Kidney (tissue), 14 donors: ENCODE data around the gene BMP7. TPM values are rescaled to one million over a fixed set of nuclear protein-coding genes. Genes with fewer than 3 reads are reported as not detected.

Experiments
- DNase-seq, 5 donors: peaks; one replicate each; pipeline ENCODE4 v3.0.0-alpha.2; 2013 to 2020
- FAIRE-seq: peaks from 2 replicates; lab custom pipeline; 2012; peaks lifted over from hg19 to GRCh38; lab: Jason Lieb, UNC
- H3K27ac ChIP-seq, 2 donors: one replicate each; pipeline ENCODE4 v1.7.0; 2013; ENCODE audit warnings: low read depth in 2 of 2, low read length in 2 of 2, inconsistent platforms in 1 of 2
- H3K27me3 ChIP-seq: one replicate; pipeline ENCODE4 v1.7.1; 2013; ENCODE audit warnings: low read length, inconsistent platforms; ENCODE audit not compliant: control insufficient read depth, insufficient read depth
- H3K36me3 ChIP-seq, 3 donors: one replicate each; pipeline versions ENCODE4 v1.7.0 to v1.7.1; 2013; ENCODE audit warnings: low read length in 3 of 3, control low read depth in 1 of 3, inconsistent platforms in 1 of 3; ENCODE audit not compliant: insufficient read depth in 3 of 3, control insufficient read depth in 2 of 3
- H3K4me1 ChIP-seq, 3 donors: one replicate each; pipeline versions ENCODE4 v1.7.0 to v1.7.1; 2013; ENCODE audit warnings: low read length in 3 of 3, inconsistent platforms in 1 of 3, low read depth in 1 of 3; ENCODE audit not compliant: control insufficient read depth in 2 of 3, insufficient read depth in 2 of 3
- H3K4me3 ChIP-seq, 3 donors: one replicate each; pipeline versions ENCODE4 v1.7.0 to v1.8.1; 2013; ENCODE audit warnings: low read length in 3 of 3, control low read depth in 1 of 3, inconsistent platforms in 1 of 3
- H3K9ac ChIP-seq, 3 donors: one replicate each; pipeline versions ENCODE4 v1.7.0 to v1.7.1; 2013; ENCODE audit warnings: low read length in 3 of 3, control low read depth in 1 of 3, inconsistent platforms in 1 of 3
- H3K9me3 ChIP-seq, 3 donors: one replicate each; pipeline versions ENCODE4 v1.7.0 to v1.7.1; 2013; ENCODE audit warnings: low read length in 3 of 3, control low read depth in 1 of 3, inconsistent platforms in 1 of 3; ENCODE audit not compliant: control insufficient read depth in 2 of 3, insufficient read depth in 1 of 3
- intact Hi-C: fragments of 100-400 bp; cut with DNase I; formaldehyde crosslinking; loops from one replicate; pipeline ENCODE4 v1.11.1; 2022
- polyA plus RNA-seq: library from polyadenylated mRNA; stranded (reverse); fragments of 350-450 nt; fragmentation: Illumina TruSeq; extraction: RNeasy Lipid Tissue Mini Kit (QIAGEN cat#74804); gene quantifications from one replicate; pipeline ENCODE4 v1.2.3, GENCODE V29; 2014; ENCODE audit warnings: low read depth, low replicate concordance; ENCODE audit not compliant: insufficient read depth
- total RNA-seq: library from RNA; stranded (reverse); fragmentation: NEBNext Ultra II Directional; extraction: Animal tissue kit (Norgen Biotek cat#: 25700); gene quantifications from one replicate; pipeline ENCODE4 v1.2.1, GENCODE V29; 2021
- TF ChIP-seq, protein P1 (sequence below): IDR thresholded peaks from 3 replicates; pipeline ENCODE4 v1.5.1; 2012; ENCODE audit warnings: mild to moderate bottlenecking, moderate library complexity, borderline replicate concordance; ENCODE audit not compliant: insufficient read depth; ENCODE audit errors: extremely low read depth
- donor health status: control.
- donor health status: control.
- donor health status: control.
- donor health status: control.
- donor health status: control.
- donor health status: DM: yes; HTN: yes; CAD: no.
- donor health status: Normal renal cell carcinoma (clear cell type).

Gene BMP7
- total and polyA plus RNA-seq, 2 donors from 2014 or later: 1.6 to 11.3 TPM

DNA sequence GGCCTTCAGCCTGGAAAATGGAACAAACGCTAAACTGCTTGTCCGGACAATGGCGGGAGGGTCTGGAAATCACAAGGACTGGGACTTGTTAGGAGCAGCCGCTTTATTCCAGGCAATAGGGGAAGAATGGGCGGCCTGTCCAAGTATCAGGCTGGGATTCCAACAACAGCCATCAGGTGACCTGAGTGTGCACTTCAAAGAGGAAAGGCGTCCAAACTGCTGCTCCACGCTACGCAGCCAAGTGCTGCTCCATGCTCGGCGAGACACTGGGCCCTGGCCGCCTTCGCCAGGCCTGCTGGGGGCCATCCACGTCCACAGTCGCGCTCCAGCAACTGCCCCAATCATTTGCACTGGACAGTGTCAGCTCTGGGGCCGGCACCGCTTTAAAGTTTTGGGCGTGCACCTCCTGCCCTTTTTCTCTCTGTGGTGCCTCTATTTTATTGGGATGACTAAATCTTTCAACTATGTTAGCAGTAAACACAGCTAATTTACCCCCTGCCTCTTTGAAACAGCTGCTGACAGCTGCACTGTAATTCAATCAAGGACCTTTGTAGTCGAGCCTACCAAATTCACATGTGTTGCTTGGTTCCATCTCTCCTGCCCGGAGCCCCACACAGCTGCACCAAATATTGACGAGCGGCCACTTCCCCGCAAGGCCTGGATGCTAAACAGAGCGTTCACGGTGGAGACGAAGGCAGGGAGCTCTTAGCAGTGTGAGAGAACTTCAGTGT is 98.3 kb downstream of the BMP7 start:
- no peaks in the 10 kb centered on the region for H3K36me3 ChIP-seq
- peak in 3 of 5 donors; percentile 66 to 92 (median 82) for DNase-seq
- intact Hi-C loops: no loop called here
- H3K27me3 ChIP-seq: no peaks in the 10 kb centered on the region
- no peak for FAIRE-seq
- no peak overlapping the region for H3K4me3 ChIP-seq
- peaks cover 0 to 4% (median 0%) of the 10 kb centered on the region in 3 donors for H3K9me3 ChIP-seq
- no peak overlapping the region for H3K27ac ChIP-seq
- H3K4me1 ChIP-seq: no peaks in the 10 kb centered on the region
- H3K9ac ChIP-seq: no peak overlapping the region
- TF ChIP-seq, protein P1, sequence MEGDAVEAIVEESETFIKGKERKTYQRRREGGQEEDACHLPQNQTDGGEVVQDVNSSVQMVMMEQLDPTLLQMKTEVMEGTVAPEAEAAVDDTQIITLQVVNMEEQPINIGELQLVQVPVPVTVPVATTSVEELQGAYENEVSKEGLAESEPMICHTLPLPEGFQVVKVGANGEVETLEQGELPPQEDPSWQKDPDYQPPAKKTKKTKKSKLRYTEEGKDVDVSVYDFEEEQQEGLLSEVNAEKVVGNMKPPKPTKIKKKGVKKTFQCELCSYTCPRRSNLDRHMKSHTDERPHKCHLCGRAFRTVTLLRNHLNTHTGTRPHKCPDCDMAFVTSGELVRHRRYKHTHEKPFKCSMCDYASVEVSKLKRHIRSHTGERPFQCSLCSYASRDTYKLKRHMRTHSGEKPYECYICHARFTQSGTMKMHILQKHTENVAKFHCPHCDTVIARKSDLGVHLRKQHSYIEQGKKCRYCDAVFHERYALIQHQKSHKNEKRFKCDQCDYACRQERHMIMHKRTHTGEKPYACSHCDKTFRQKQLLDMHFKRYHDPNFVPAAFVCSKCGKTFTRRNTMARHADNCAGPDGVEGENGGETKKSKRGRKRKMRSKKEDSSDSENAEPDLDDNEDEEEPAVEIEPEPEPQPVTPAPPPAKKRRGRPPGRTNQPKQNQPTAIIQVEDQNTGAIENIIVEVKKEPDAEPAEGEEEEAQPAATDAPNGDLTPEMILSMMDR: no peak

- no peak overlapping the region for H3K4me3 ChIP-seq
- H3K4me1 ChIP-seq: no peaks in the 10 kb centered on the region
- FAIRE-seq: no peak
- no peak for DNase-seq
- TF ChIP-seq, protein P1: no peak
- H3K9ac ChIP-seq: no peak overlapping the region
- H3K36me3 ChIP-seq: no peaks in the 10 kb centered on the region
- no peak overlapping the region for H3K27ac ChIP-seq
- no peaks in the 10 kb centered on the region for H3K27me3 ChIP-seq
- H3K9me3 ChIP-seq: peaks cover 0 to 4% (median 0%) of the 10 kb centered on the region in 3 donors
- intact Hi-C loops: no loop called here
These were observed 99.2 kb downstream of the BMP7 start for GRCh38 chr20:57167292-57167655.

GRCh38 chr20:57166568-57167291 is 99.7 kb downstream of the BMP7 start:
- intact Hi-C loops: no loop called here
- DNase-seq: no peak
- H3K4me1 ChIP-seq: no peaks in the 10 kb centered on the region
- no peak overlapping the region for H3K4me3 ChIP-seq
- H3K27me3 ChIP-seq: no peaks in the 10 kb centered on the region
- no peak for FAIRE-seq
- TF ChIP-seq, protein P1: no peak
- peaks cover 0 to 4% (median 0%) of the 10 kb centered on the region in 3 donors for H3K9me3 ChIP-seq
- H3K9ac ChIP-seq: no peak overlapping the region
- H3K36me3 ChIP-seq: no peaks in the 10 kb centered on the region
- H3K27ac ChIP-seq: no peak overlapping the region
